IMR-90 (cell line): ENCODE data around the gene UBA52. TPM values are rescaled to one million over a fixed set of nuclear protein-coding genes. Genes with fewer than 3 reads are reported as not detected.

ENCODE experiments used
- ATAC-seq: fragments of 200-7000 bp; cut with Tn5 transposase; 2 replicates; pipeline ENCODE4 v1.9.1; 2020; ENCODE audit warnings: low read depth, mild to moderate bottlenecking, moderate library complexity
- BruUV-seq: library from RNA; stranded (reverse); fragments of 400-500 nt; replicated peaks from 2 replicates; lab custom pipeline; 2021; lab: Mats Ljungman, UMichigan
- CTCF ChIA-PET: fragments of 300-600 bp; formaldehyde crosslinking; extraction: SDS; loops from one replicate; lab custom pipeline; 2021; ENCODE audit warnings: antibody characterized with exemption; lab: Yijun Ruan, JAX
- POLR2A ChIA-PET: fragments of 300-600 bp; sonication (Branson Sonifier 250); formaldehyde crosslinking; loops from one replicate; lab custom pipeline; 2022; ENCODE audit warnings: antibody characterized with exemption; ENCODE audit not compliant: unreplicated experiment; lab: Charles Lee
- DNase-seq: peaks from one replicate; pipeline ENCODE4 v3.0.0; 2013
- H2AFZ ChIP-seq: replicated peaks from 2 replicates; pipeline ENCODE3; 2013; ENCODE audit warnings: low read length, mild to moderate bottlenecking; ENCODE audit not compliant: poor library complexity
- H2AK5ac ChIP-seq: 2 replicates; pipeline ENCODE4 v1.6.1; 2013; ENCODE audit warnings: low read depth, low read length, inconsistent platforms
- H2AK9ac ChIP-seq: replicated peaks from 2 replicates; pipeline ENCODE3; 2013; ENCODE audit warnings: mild to moderate bottlenecking, low read depth, low read length, moderate library complexity; ENCODE audit not compliant: poor library complexity
- H2BK120ac ChIP-seq: 2 replicates; pipeline ENCODE4 v1.6.1; 2013; ENCODE audit warnings: low read depth, low read length, inconsistent platforms
- H2BK15ac ChIP-seq: 3 replicates; pipeline ENCODE4 v1.6.1; 2013; ENCODE audit warnings: low read depth, low read length, inconsistent platforms
- H2BK20ac ChIP-seq: 2 replicates; pipeline ENCODE4 v1.6.1; 2013; ENCODE audit warnings: low read depth, mild to moderate bottlenecking, inconsistent platforms, low read length, moderate library complexity
- H2BK5ac ChIP-seq: 2 replicates; pipeline ENCODE4 v1.6.1; 2013; ENCODE audit warnings: mild to moderate bottlenecking, low read depth, low read length, inconsistent platforms; ENCODE audit not compliant: poor library complexity, severe bottlenecking
- H3K14ac ChIP-seq: replicated peaks from 2 replicates; pipeline ENCODE4 v1.6.1; 2013; ENCODE audit warnings: low read depth, low read length, inconsistent platforms
- H3K18ac ChIP-seq: 2 replicates; pipeline ENCODE4 v1.6.1; 2013; ENCODE audit warnings: low read depth, low read length, control low read depth
- H3K23ac ChIP-seq: 2 replicates; pipeline ENCODE4 v1.6.1; 2013; ENCODE audit warnings: low read depth, low read length, inconsistent platforms
- H3K27ac ChIP-seq: 2 replicates; pipeline ENCODE4 v1.5.1; 2013; ENCODE audit warnings: mild to moderate bottlenecking, control low read depth, low read length; ENCODE audit not compliant: insufficient read depth
- H3K27me3 ChIP-seq: 2 replicates; pipeline ENCODE4 v1.6.1; 2013; ENCODE audit warnings: low read length; ENCODE audit not compliant: control insufficient read depth, insufficient read depth
- H3K36me3 ChIP-seq: 2 replicates; pipeline ENCODE4 v1.6.1; 2013; ENCODE audit warnings: low read length, mixed read lengths; ENCODE audit not compliant: control insufficient read depth, insufficient read depth
- H3K4ac ChIP-seq: 2 replicates; pipeline ENCODE4 v1.6.1; 2013; ENCODE audit warnings: low read depth, low read length, inconsistent platforms
- H3K4me1 ChIP-seq: 2 replicates; pipeline ENCODE4 v1.6.1; 2013; ENCODE audit warnings: low read length, mixed read lengths; ENCODE audit not compliant: control insufficient read depth, insufficient read depth
- H3K4me2 ChIP-seq: 2 replicates; pipeline ENCODE4 v1.6.1; 2013; ENCODE audit warnings: low read depth, mild to moderate bottlenecking, control low read depth, low read length, moderate library complexity
- H3K4me3 ChIP-seq: 2 replicates; pipeline ENCODE4 v1.5.1; 2013; ENCODE audit warnings: low read depth, mild to moderate bottlenecking, control low read depth, low read length, moderate library complexity; ENCODE audit not compliant: insufficient read depth
- H3K56ac ChIP-seq: 2 replicates; pipeline ENCODE4 v1.6.1; 2013; ENCODE audit warnings: low read length, inconsistent platforms; ENCODE audit not compliant: insufficient read depth; ENCODE audit errors: extremely low read depth
- H3K79me1 ChIP-seq, 2 experiments: 2 replicates each; pipeline ENCODE4 v1.6.1; 2013; ENCODE audit warnings: low read length in 2 of 2, inconsistent platforms in 1 of 2, low read depth in 1 of 2
- H3K9ac ChIP-seq: 2 replicates; pipeline ENCODE4 v1.6.1; 2013; ENCODE audit warnings: low read depth, low read length, control low read depth
- H3K9me1 ChIP-seq: 2 replicates; pipeline ENCODE4 v1.6.1; 2013; ENCODE audit warnings: low read length, inconsistent platforms; ENCODE audit not compliant: insufficient read depth
- H3K9me3 ChIP-seq: 2 replicates; pipeline ENCODE4 v1.6.1; 2013; ENCODE audit warnings: low read length; ENCODE audit not compliant: control insufficient read depth, insufficient read depth
- H4K20me1 ChIP-seq: 2 replicates; pipeline ENCODE4 v1.6.1; 2013; ENCODE audit warnings: low read length, inconsistent platforms; ENCODE audit not compliant: insufficient read depth
- H4K5ac ChIP-seq: 2 replicates; pipeline ENCODE4 v1.6.1; 2013; ENCODE audit warnings: mild to moderate bottlenecking, low read depth, low read length, control low read depth
- H4K8ac ChIP-seq, 2 experiments: 2 replicates each; pipeline ENCODE4 v1.6.1; 2013; ENCODE audit warnings: low read depth in 2 of 2, low read length in 2 of 2, control low read depth in 1 of 2, inconsistent platforms in 1 of 2
- H4K91ac ChIP-seq: 2 replicates; pipeline ENCODE4 v1.6.1; 2013; ENCODE audit warnings: low read depth, low read length, inconsistent platforms; ENCODE audit not compliant: insufficient read depth
- BHLHE40 ChIP-seq: fragments of 150-350 bp; IDR thresholded peaks from 2 replicates; pipeline ENCODE4 v1.6.1; 2016; ENCODE audit warnings: mild to moderate bottlenecking, low read depth, low read length
- CEBPB ChIP-seq: IDR thresholded peaks from 2 replicates; pipeline ENCODE4 v1.6.1; 2012; ENCODE audit warnings: low read depth, low read length, improper control_type of control experiment
- CHD1 ChIP-seq: IDR thresholded peaks from 2 replicates; pipeline ENCODE4 v1.6.1; 2012; ENCODE audit warnings: low read depth, low read length, improper control_type of control experiment
- CTCF ChIP-seq: conservative IDR thresholded peaks from 2 replicates; pipeline ENCODE4 v1.5.1; 2012; ENCODE audit warnings: mild to moderate bottlenecking, low read depth, low read length, improper control_type of control experiment
- ELK1 ChIP-seq: fragments of 150-350 bp; IDR thresholded peaks from 2 replicates; pipeline ENCODE4 v1.6.1; 2016; ENCODE audit warnings: low read depth, mild to moderate bottlenecking, low read length, moderate library complexity, borderline replicate concordance
- FOS ChIP-seq: fragments of 150-350 bp; IDR thresholded peaks from 2 replicates; pipeline ENCODE4 v1.6.1; 2016; ENCODE audit warnings: low read depth, low read length
- MAFK ChIP-seq: IDR thresholded peaks from 2 replicates; pipeline ENCODE4 v1.6.1; 2012; ENCODE audit warnings: low read depth, low read length, improper control_type of control experiment
- MAZ ChIP-seq: IDR thresholded peaks from 2 replicates; pipeline ENCODE4 v1.6.1; 2012; ENCODE audit warnings: low read depth, mild to moderate bottlenecking, low read length, improper control_type of control experiment, moderate library complexity, borderline replicate concordance
- MXI1 ChIP-seq: IDR thresholded peaks from 2 replicates; pipeline ENCODE4 v1.6.1; 2012; ENCODE audit warnings: low read depth, mild to moderate bottlenecking, low read length, moderate library complexity, borderline replicate concordance
- NFE2L2 ChIP-seq: fragments of 150-350 bp; IDR thresholded peaks from 2 replicates; pipeline ENCODE4 v1.6.1; 2016; ENCODE audit warnings: low read depth, mild to moderate bottlenecking, low read length
- POLR2A ChIP-seq: IDR thresholded peaks from 2 replicates; pipeline ENCODE4 v1.6.1; 2012; ENCODE audit warnings: mild to moderate bottlenecking, low read depth, low read length
- RAD21 ChIP-seq: IDR thresholded peaks from 2 replicates; pipeline ENCODE4 v1.6.1; 2012; ENCODE audit warnings: low read length, improper control_type of control experiment
- RCOR1 ChIP-seq: IDR thresholded peaks from 2 replicates; pipeline ENCODE4 v1.6.1; 2012; ENCODE audit warnings: mild to moderate bottlenecking, low read length, improper control_type of control experiment; ENCODE audit not compliant: insufficient replicate concordance
- RFX5 ChIP-seq: IDR thresholded peaks from 2 replicates; pipeline ENCODE4 v1.8.0; 2012; ENCODE audit warnings: low read depth, mild to moderate bottlenecking, low read length, moderate library complexity
- USF2 ChIP-seq: fragments of 150-350 bp; IDR thresholded peaks from 2 replicates; pipeline ENCODE4 v1.6.1; 2017; ENCODE audit warnings: mild to moderate bottlenecking, antibody characterized with exemption, low read length, low read depth
- WGBS, 2 experiments: methylation state at CpG; one replicate each; pipeline versions ENCODE4 v1.1.5 to v1.1.7; 2013; ENCODE audit warnings: missing lambda C conversion rate in 2 of 2; ENCODE audit not compliant: insufficient read length in 1 of 2; ENCODE audit errors: extremely low coverage in 2 of 2; 5-methylcytosine and 5-hydroxymethylcytosine counted together
- dilution Hi-C: fragments of 300-500 bp; cut with HindIII; formaldehyde crosslinking; loops from one replicate; pipeline ENCODE4 v1.14.3; 2018; ENCODE audit warnings: low sequenced_read_pairs; ENCODE audit not compliant: unreplicated experiment
- in situ Hi-C: fragments of 300-500 bp; cut with MboI; formaldehyde crosslinking; loops from 3 replicates; pipeline ENCODE4 v1.14.3; 2019; ENCODE audit warnings: low sequenced_read_pairs, inconsistent platforms, mixed read lengths
- intact Hi-C: fragments of 100-400 bp; cut with micrococcal nuclease; formaldehyde crosslinking; loops from 2 replicates; pipeline ENCODE4 v1.10.0; 2022
- polyA plus RNA-seq, 3 experiments: library from polyadenylated mRNA; depleted of rRNA; stranded (reverse); fragments of >200 nt; gene quantifications; 2 replicates each; pipeline ENCODE4 v1.2.3, GENCODE V29; 2012; ENCODE audit warnings: low replicate concordance in 1 of 3
- total RNA-seq: library from RNA; depleted of rRNA; stranded (reverse); fragments of >200 nt; gene quantifications from 2 replicates; pipeline ENCODE4 v1.2.3, GENCODE V29; 2012

The UBA52 gene
- total and polyA plus RNA-seq, 2 of the 4 experiments (the other 2 are of a cell fraction), result 1,030 to 3,008 TPM

- Histone ChIP-seq H3K4me2 (peak overlapping the region; percentile 72), H2AFZ (peak overlapping the region; percentile 63), H3K4me1 (peaks cover 9% of the 10 kb centered on the region; the same call in 1 of the 2 replicates), H2BK5ac (no peak overlapping the region), H3K23ac (no peak overlapping the region), H3K79me1 (no peaks in the 10 kb centered on the region), H4K20me1 (peaks cover 8% of the 10 kb centered on the region), H3K9me3 (no peaks in the 10 kb centered on the region), H3K27ac (no peak overlapping the region), H2BK120ac (no peak overlapping the region), H2BK15ac (no peak overlapping the region), H4K91ac (no peak overlapping the region), H3K9me1 (no peaks in the 10 kb centered on the region), H3K18ac (no peak overlapping the region), H3K56ac (no peak overlapping the region), H3K4me3 (peak overlapping the region; percentile 4; the same call in 1 of the 2 replicates), H2AK9ac (peak overlapping the region; percentile 35), H3K27me3 (peaks cover 86% of the 10 kb centered on the region), H4K5ac (no peak overlapping the region), H3K9ac (no peak overlapping the region), H4K8ac (no peak overlapping the region), H3K4ac (no peak overlapping the region), H2AK5ac (no peak overlapping the region), H3K14ac (no peak overlapping the region), H3K36me3 (no peaks in the 10 kb centered on the region), H2BK20ac (no peak overlapping the region)
- POLR2A ChIA-PET, result no interaction called here
- BruUV-seq, result no TSS peak
- CTCF ChIA-PET, result interaction anchor here (1.5 kb wide), 1 partner anchor 28 kb away, joined by 3 read pairs; no protein-coding TSS in a partner anchor
- WGBS, 2 experiments, result 0% methylated on average over 17 of the region's 68 CpGs; no CpG with 5 or more reads in 1 of the 2 experiments
- in situ Hi-C loops (no loop called here), intact Hi-C loops (no loop called here), dilution Hi-C loops (no loop called here)
- ATAC-seq (no peak), DNase-seq (no peak)
- TF ChIP-seq RCOR1 (no peak), POLR2A (no peak), CEBPB (no peak), ELK1 (no peak), FOS (no peak), NFE2L2 (no peak), CTCF (no peak), MAFK (no peak), BHLHE40 (no peak), RFX5 (no peak), CHD1 (no peak), MAZ (no peak), USF2 (no peak), RAD21 (no peak), MXI1 (no peak)
These were observed 35.8 kb downstream of the UBA52 start for GRCh38 chr19:18607226-18608101.
